ENCODE measurements around the gene CASK.

The CASK gene

GRCh38 chrX:41730081-41730480, 193.3 kb downstream of the CASK start:
- TF ChIP-seq GABPA (IDR thresholded peaks at IDR 0.05; ENCODE audit: low read depth) (no peak), CTCF (IDR thresholded peaks at IDR 0.05; ENCODE audit: insufficient read depth, low read length) (no peak), POLR2AphosphoS5 (IDR thresholded peaks at IDR 0.05; ENCODE audit: low read depth) (no peak), SPI1 (IDR thresholded peaks at IDR 0.05; ENCODE audit: borderline replicate concordance, low read depth) (no peak), REST (IDR thresholded peaks at IDR 0.05; ENCODE audit: insufficient replicate concordance, low read depth) (no peak)
- Histone ChIP-seq H3K27ac (replicated peaks) (no peak overlapping the region), H3K4me3 (replicated peaks; ENCODE audit: insufficient read depth, low read length) (no peak overlapping the region), H3K27me3 (ENCODE audit: insufficient read depth, poor library complexity, severe bottlenecking) (no peaks in the 10 kb centered on the region)
- DNase-seq (ENCODE audit: low read depth in 1 of 2, low spot score in 1 of 2): no peak

GRCh38 chrX:41728125-41728524, 195.2 kb downstream of the CASK start:
- H3K27me3 ChIP-seq (ENCODE audit: insufficient read depth, poor library complexity, severe bottlenecking): no peaks in the 10 kb centered on the region

GRCh38 chrX:41723826-41724225, 199.5 kb downstream of the CASK start, which contains the start of gene GPR82:
Gene GPR82, plus strand, starts transcription at chrX:41724181. Its CDS starts 2,846 bp downstream, at chrX:41727027.
- Histone ChIP-seq H3K27ac (replicated peaks) (peak within 1 kb of the TSS; percentile 10), H3K27me3 (ENCODE audit: insufficient read depth, poor library complexity, severe bottlenecking) (no peaks in the 10 kb centered on the region), H3K4me3 (replicated peaks; ENCODE audit: insufficient read depth, low read length) (no peak within 1 kb of the TSS)
- TF ChIP-seq CTCF (IDR thresholded peaks at IDR 0.05; ENCODE audit: insufficient read depth, low read length): no peak
- no peak for TF ChIP-seq GABPA (IDR thresholded peaks at IDR 0.05; ENCODE audit: low read depth)
- no peak for TF ChIP-seq REST (IDR thresholded peaks at IDR 0.05; ENCODE audit: insufficient replicate concordance, low read depth)
- peak; percentile 85 for TF ChIP-seq SPI1 (IDR thresholded peaks at IDR 0.05; ENCODE audit: borderline replicate concordance, low read depth)
- no peak for TF ChIP-seq POLR2AphosphoS5 (IDR thresholded peaks at IDR 0.05; ENCODE audit: low read depth)
- DNase-seq (ENCODE audit: low read depth in 1 of 2, low spot score in 1 of 2): peak in 1 of 2 experiments; percentile 43

More at GRCh38 chrX:41728125-41728524, 195.2 kb downstream of the CASK start:
- TF ChIP-seq SPI1 (IDR thresholded peaks at IDR 0.05; ENCODE audit: borderline replicate concordance, low read depth) (no peak), REST (IDR thresholded peaks at IDR 0.05; ENCODE audit: insufficient replicate concordance, low read depth) (no peak), GABPA (IDR thresholded peaks at IDR 0.05; ENCODE audit: low read depth) (no peak), CTCF (IDR thresholded peaks at IDR 0.05; ENCODE audit: insufficient read depth, low read length) (no peak), POLR2AphosphoS5 (IDR thresholded peaks at IDR 0.05; ENCODE audit: low read depth) (no peak)
- Histone ChIP-seq H3K27ac (replicated peaks) (no peak overlapping the region), H3K4me3 (replicated peaks; ENCODE audit: insufficient read depth, low read length) (no peak overlapping the region)
- DNase-seq (ENCODE audit: low read depth in 1 of 2, low spot score in 1 of 2): no peak
